A549 (cell line): Measurements from ENCODE around the gene MAP3K1. TPM values are rescaled to one million over a fixed set of nuclear protein-coding genes. Genes with fewer than 3 reads are reported as not detected.

Experiments
- ATAC-seq, 2 experiments: fragments of 200-7000 bp in 1 of 2; fragments of >200 bp in 1 of 2; cut with Nextera tagmentation in 1 of 2; cut with Tn5 transposase in 1 of 2; 3 replicates each; pipeline versions ENCODE4 v1.8.0 to v1.9.1; 2018 to 2020; ENCODE audit warnings: mild to moderate bottlenecking in 1 of 2, moderate library complexity in 1 of 2
- CTCF ChIA-PET: fragments of 300-600 bp; sonication (Branson Sonifier 250); formaldehyde crosslinking; extraction: SDS; loops from one replicate; lab custom pipeline; 2021; ENCODE audit warnings: antibody characterized with exemption, inconsistent platforms; lab: Yijun Ruan, JAX
- POLR2A ChIA-PET: fragments of 350-600 bp; formaldehyde crosslinking; extraction: SDS; loops from one replicate; lab custom pipeline; 2021; ENCODE audit warnings: antibody characterized with exemption, inconsistent platforms; lab: Yijun Ruan, JAX
- DNase-seq, 2 experiments: peaks; one replicate each; pipeline versions ENCODE4 v3.0.0 to v3.0.0-alpha.2; 2011 to 2016; ENCODE audit warnings: low read depth in 1 of 2, low spot score in 1 of 2
- FAIRE-seq: peaks from 2 replicates; lab custom pipeline; 2011; peaks lifted over from hg19 to GRCh38; lab: Jason Lieb, UNC
- H3K27ac ChIP-seq, 2 experiments: fragments of >200 bp; sonication (Bioruptor Twin); formaldehyde crosslinking; 3 replicates each; pipeline ENCODE4 v1.5.1; 2016 to 2017
- H3K4me1 ChIP-seq: fragments of >200 bp; sonication (Bioruptor Twin); formaldehyde crosslinking; 3 replicates; pipeline ENCODE4 v1.6.1; 2016
- H3K4me2 ChIP-seq: fragments of >200 bp; sonication (Bioruptor Twin); formaldehyde crosslinking; 3 replicates; pipeline ENCODE4 v1.6.1; 2016
- H3K4me3 ChIP-seq: fragments of >200 bp; sonication (Bioruptor Twin); formaldehyde crosslinking; 3 replicates; pipeline ENCODE4 v1.5.1; 2016
- H3K9me3 ChIP-seq: fragments of >200 bp; sonication (Bioruptor Twin); formaldehyde crosslinking; 3 replicates; pipeline ENCODE4 v1.6.1; 2016
- BHLHE40 ChIP-seq: IDR thresholded peaks from 2 replicates; pipeline ENCODE4 v1.6.1; 2012; ENCODE audit warnings: low read depth, low read length, inconsistent platforms
- CHD4 ChIP-seq: fragments of 200-600 bp; sonication (generic); IDR thresholded peaks from 2 replicates; pipeline ENCODE4 v1.6.1; 2016; ENCODE audit warnings: antibody characterized with exemption, mild to moderate bottlenecking, borderline replicate concordance
- E2F6 ChIP-seq: IDR thresholded peaks from 2 replicates; pipeline ENCODE4 v1.6.1; 2012; ENCODE audit warnings: low read depth, borderline replicate concordance
- EHF ChIP-seq: fragments of 250-450 bp; sonication (Bioruptor Pico); IDR thresholded peaks from 2 replicates; pipeline ENCODE4 v1.5.0; 2020; ENCODE audit warnings: mild to moderate bottlenecking
- ELK1 ChIP-seq: fragments of 150-350 bp; IDR thresholded peaks from 2 replicates; pipeline ENCODE4 v1.6.1; 2014; ENCODE audit warnings: low read depth, mild to moderate bottlenecking, low read length
- FOSL2 ChIP-seq, 2 experiments: fragments of 450-650 bp in 1 of 2; fragments of >200 bp in 1 of 2; sonication (Bioruptor Twin) in 1 of 2; formaldehyde crosslinking; IDR thresholded peaks; 2 replicates each; pipeline versions ENCODE4 v1.5.0 to v1.6.1; 2016 to 2020; ENCODE audit warnings: mild to moderate bottlenecking in 1 of 2, moderate library complexity in 1 of 2
- HOXA7 ChIP-seq: fragments of 250-450 bp; sonication (Bioruptor Pico); IDR thresholded peaks from 2 replicates; pipeline ENCODE4 v1.5.0; 2020; ENCODE audit warnings: mild to moderate bottlenecking, moderate library complexity
- JUN ChIP-seq, 2 experiments: fragments of >200 bp; sonication (Bioruptor Twin); formaldehyde crosslinking; IDR thresholded peaks; 2 replicates in 1 of 2; 3 replicates in 1 of 2; pipeline ENCODE4 v1.6.1; 2016 to 2017
- MAFK ChIP-seq: fragments of 450-650 bp; IDR thresholded peaks from 2 replicates; pipeline ENCODE4 v1.6.1; 2014; ENCODE audit not compliant: partially characterized antibody
- MAZ ChIP-seq: fragments of 150-350 bp; IDR thresholded peaks from 2 replicates; pipeline ENCODE4 v1.6.1; 2014; ENCODE audit warnings: antibody characterized with exemption, low read depth, low read length, borderline replicate concordance
- MYC ChIP-seq: IDR thresholded peaks from 2 replicates; pipeline ENCODE4 v1.6.1; 2012; ENCODE audit warnings: mild to moderate bottlenecking, inconsistent platforms, low read length, improper control_type of control experiment, borderline replicate concordance
- NFE2L2 ChIP-seq: fragments of 150-350 bp; conservative IDR thresholded peaks from 2 replicates; pipeline ENCODE4 v1.6.1; 2014; ENCODE audit warnings: low read length
- POLR2A ChIP-seq: IDR thresholded peaks from 2 replicates; pipeline ENCODE4 v1.6.1; 2012; ENCODE audit warnings: mild to moderate bottlenecking, low read length
- SMC3 ChIP-seq: fragments of >200 bp; sonication (Bioruptor Twin); formaldehyde crosslinking; IDR thresholded peaks from 3 replicates; pipeline ENCODE4 v1.6.1; 2018; ENCODE audit warnings: inconsistent platforms
- TFCP2L1 ChIP-seq: fragments of 250-450 bp; sonication (Bioruptor Pico); IDR thresholded peaks from 2 replicates; pipeline ENCODE4 v1.5.0; 2021; ENCODE audit warnings: mild to moderate bottlenecking
- ZSCAN20 ChIP-seq: fragments of 250-450 bp; sonication (Bioruptor Pico); IDR thresholded peaks from 2 replicates; pipeline ENCODE4 v1.8.0; 2022; ENCODE audit warnings: mild to moderate bottlenecking, moderate library complexity
- WGBS: methylation state at CpG from one replicate; pipeline ENCODE4 v1.1.6; 2017; ENCODE audit errors: missing lambda C conversion rate; 5-methylcytosine and 5-hydroxymethylcytosine counted together
- polyA plus RNA-seq, 4 experiments: library from polyadenylated mRNA; depleted of rRNA in 3 of 4; stranded (reverse); fragments of >200 nt; fragmentation: RNase III in 1 of 4; extraction: RNeasy Plus Mini Kit Qiagen cat#74134 plus additional on column Dnase treatment in 1 of 4; gene quantifications; 2 replicates in 3 of 4; 3 replicates in 1 of 4; pipeline ENCODE4 v1.2.3, GENCODE V29; 2011 to 2017
- TF ChIP-seq, protein P1 (sequence below): fragments of >200 bp; sonication (Bioruptor Twin); formaldehyde crosslinking; IDR thresholded peaks from 3 replicates; pipeline ENCODE4 v1.6.1; 2016

Gene MAP3K1
- polyA plus RNA-seq, 2 of the 4 experiments (the other 2 are of a cell fraction), result 1.9 to 5.1 TPM

DNA sequence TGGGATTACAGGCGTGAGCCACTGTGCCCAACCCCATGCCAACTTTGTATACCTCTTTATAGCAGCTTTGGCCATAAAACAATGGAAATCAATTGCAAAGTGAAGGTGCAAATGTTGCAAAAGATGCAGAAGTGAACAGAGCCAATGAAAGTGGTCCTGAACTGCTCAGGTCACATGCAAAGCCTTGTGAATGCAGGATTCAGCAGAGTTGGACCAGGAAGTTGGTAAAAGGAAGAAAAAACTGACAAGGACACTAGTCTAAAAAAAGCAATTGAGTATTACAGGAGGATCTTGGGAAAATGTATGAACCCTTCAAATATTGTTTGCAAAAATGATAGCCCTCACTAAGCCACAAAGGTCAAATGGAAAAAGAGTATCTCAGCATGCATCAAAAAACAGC lies 4.5 kb upstream of the MAP3K1 start:
- H3K4me3 ChIP-seq, result no peak overlapping the region
- H3K4me2 ChIP-seq, result no peak overlapping the region
- H3K9me3 ChIP-seq, result no peaks in the 10 kb centered on the region
- DNase-seq, result no peak
- POLR2A ChIA-PET, result no interaction called here
- ATAC-seq, result no peak
- TF ChIP-seq ZSCAN20 (CRISPR knock-in tag) (no peak), EHF (CRISPR knock-in tag) (no peak), HOXA7 (no peak), ELK1 (no peak)
- TF ChIP-seq, all 56 proteins: peak for 0
- Histone ChIP-seq H3K4me1 (peaks cover 7% of the 10 kb centered on the region; the same call in 1 of the 3 replicates), H3K27ac (no peak overlapping the region)
- CTCF ChIA-PET, result no interaction called here
- no peak for FAIRE-seq
- whole genome bisulfite sequencing, result 92% methylated on average over 1 of the region's 1 CpG

DNA sequence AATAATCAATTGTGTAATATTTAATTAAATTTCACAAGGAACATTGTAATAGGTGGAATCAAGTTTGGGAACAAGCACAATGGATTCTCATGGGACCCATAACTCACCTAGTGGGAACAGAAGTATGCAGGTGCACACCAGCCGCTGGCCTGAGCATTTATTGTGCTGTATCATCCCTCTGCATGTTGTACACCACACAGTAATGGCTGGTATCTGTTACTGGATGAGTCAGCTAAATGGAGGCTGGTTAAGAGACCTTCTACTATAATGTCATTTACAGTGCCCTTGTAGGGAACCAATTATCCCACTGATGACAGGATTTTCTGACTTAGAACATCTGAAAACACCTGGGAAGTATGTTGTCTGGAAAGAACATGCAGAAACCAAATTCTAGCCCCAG lies 3.2 kb upstream of the MAP3K1 start:
- FAIRE-seq (no peak), DNase-seq (peak in 1 of 2 experiments; percentile 26), ATAC-seq (no peak)
- 0 out of 6 replicates have a peak overlapping the region, but pooled peaks of 1 of the 2 experiments have one; percentile 5 for H3K27ac ChIP-seq
- TF ChIP-seq MAZ (no peak), CHD4 (no peak), NFE2L2 (peak; percentile 32; the same call in 1 of the 2 replicates), HOXA7 (no peak), MAFK (peak; percentile 85), E2F6 (no peak), POLR2A (no peak), BHLHE40 (no peak)
- POLR2A ChIA-PET, result no interaction called here
- no peak overlapping the region for H3K4me2 ChIP-seq
- H3K4me1 ChIP-seq, result peaks cover 9% of the 10 kb centered on the region; the same call in 2 of the 3 replicates
- no peak overlapping the region for H3K4me3 ChIP-seq
- WGBS, result 75% methylated on average over 1 of the region's 1 CpG
- CTCF ChIA-PET, result no interaction called here
- no peaks in the 10 kb centered on the region for H3K9me3 ChIP-seq

DNA sequence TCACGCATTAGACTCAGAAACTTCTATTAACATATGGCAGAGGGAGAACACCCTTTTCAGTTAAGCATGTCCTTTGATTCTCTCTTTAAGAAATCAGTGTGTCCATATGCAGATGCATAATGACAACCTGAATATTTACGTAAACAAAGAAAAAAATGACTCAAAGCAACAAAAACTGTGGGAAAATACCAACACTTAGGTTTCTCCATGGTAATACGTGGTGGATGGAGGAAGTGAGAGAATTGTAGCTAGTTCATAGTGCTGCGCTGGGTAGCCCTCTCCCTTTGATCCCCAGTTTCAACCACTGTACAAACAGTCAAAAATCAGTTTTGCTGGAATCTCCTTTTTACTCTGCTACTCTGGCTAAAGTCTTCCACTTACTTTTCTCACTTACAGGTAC lies 2.0 kb upstream of the MAP3K1 start:
- 96% methylated on average over 4 of the region's 4 CpGs for WGBS
- Histone ChIP-seq H3K4me1 (peaks cover 16% of the 10 kb centered on the region; the same call in 2 of the 3 replicates), H3K4me3 (no peak overlapping the region)
- TF ChIP-seq FOSL2 (IDR thresholded peaks at IDR 0.05), result no peak
- no peak for TF ChIP-seq FOSL2 (CRISPR knock-in tag; IDR thresholded peaks at IDR 0.05)
- no peak for TF ChIP-seq NFE2L2
- TF ChIP-seq, protein P1, sequence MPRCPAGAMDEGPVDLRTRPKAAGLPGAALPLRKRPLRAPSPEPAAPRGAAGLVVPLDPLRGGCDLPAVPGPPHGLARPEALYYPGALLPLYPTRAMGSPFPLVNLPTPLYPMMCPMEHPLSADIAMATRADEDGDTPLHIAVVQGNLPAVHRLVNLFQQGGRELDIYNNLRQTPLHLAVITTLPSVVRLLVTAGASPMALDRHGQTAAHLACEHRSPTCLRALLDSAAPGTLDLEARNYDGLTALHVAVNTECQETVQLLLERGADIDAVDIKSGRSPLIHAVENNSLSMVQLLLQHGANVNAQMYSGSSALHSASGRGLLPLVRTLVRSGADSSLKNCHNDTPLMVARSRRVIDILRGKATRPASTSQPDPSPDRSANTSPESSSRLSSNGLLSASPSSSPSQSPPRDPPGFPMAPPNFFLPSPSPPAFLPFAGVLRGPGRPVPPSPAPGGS, result no peak
- no peak for TF ChIP-seq SMC3
- TF ChIP-seq JUN (IDR thresholded peaks at IDR 0.05), result no peak
- no peak for TF ChIP-seq E2F6
- no peak for TF ChIP-seq CHD4
- no peak for TF ChIP-seq TFCP2L1 (CRISPR knock-in tag)
- no peak for TF ChIP-seq MYC
- TF ChIP-seq, all 56 proteins: peak for 0
- ATAC-seq (no peak), DNase-seq (no peak), FAIRE-seq (no peak)
- ChIA-PET CTCF (interaction anchor here (1.2 kb wide), 1 partner anchor 25 kb away, joined by 3 read pairs; no protein-coding TSS in a partner anchor), POLR2A (no interaction called here)
- Histone ChIP-seq H3K4me2 (no peak overlapping the region), H3K9me3 (no peaks in the 10 kb centered on the region), H3K27ac (no peak overlapping the region)
